Left ventricle myocardium superior (tissue), 1 donor: ENCODE data around the gene CRACR2B. TPM values are rescaled to one million over a fixed set of nuclear protein-coding genes. Genes with fewer than 3 reads are reported as not detected.
A peak's percentile ranks its signal among the peaks of the same experiment; 100 is the strongest.

Source experiments
- ATAC-seq: fragments of 200-7000 bp; cut with Tn5 transposase; one replicate; pipeline ENCODE4 v1.9.1; 2020; ENCODE audit warnings: mild to moderate bottlenecking, moderate library complexity
- DNase-seq: peaks from one replicate; pipeline ENCODE4 v3.0.0-alpha.2; 2020
- intact Hi-C: fragments of 100-400 bp; cut with micrococcal nuclease; formaldehyde crosslinking; loops from one replicate; pipeline ENCODE4 v1.11.0; 2022
- total RNA-seq: library from RNA; stranded (reverse); fragmentation: NEBNext Ultra II Directional; extraction: Animal tissue kit (Norgen Biotek cat#: 25700); gene quantifications from one replicate; pipeline ENCODE4 v1.2.1, GENCODE V29; 2021
- donor health status: DM: no; HTN: yes; CAD: no; lungs with severe emphysema.

CRACR2B gene
- total RNA-seq, 1 donor from 2014 or later: 31.0 TPM

- intact Hi-C loops: no loop called here
- ATAC-seq: no peak
- DNase-seq: no peak
Observed at GRCh38 chr11:860234-861104, 32.8 kb downstream of the CRACR2B start.

DNA sequence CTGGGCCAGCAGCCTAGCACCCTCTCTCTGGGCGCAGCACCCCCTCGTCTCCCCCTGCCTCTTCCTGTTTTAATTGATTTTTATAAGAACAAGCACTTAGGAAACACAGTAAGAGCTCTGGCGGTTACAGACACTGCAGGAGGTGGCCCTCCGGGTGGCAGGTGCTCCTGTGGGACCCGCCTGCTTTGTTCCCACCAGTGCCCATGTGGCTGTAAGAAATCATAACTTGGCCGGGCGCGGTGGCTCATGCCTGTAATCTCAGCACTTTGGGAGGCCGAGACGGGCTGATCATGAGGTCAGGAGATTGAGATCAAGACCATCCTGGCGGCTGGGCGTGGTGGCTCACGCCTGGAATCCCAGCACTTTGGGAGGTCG, 33.4 kb downstream of the CRACR2B start:
- no peak for DNase-seq
- ATAC-seq: no peak
- intact Hi-C loops: no loop called here

GRCh38 chr11:862081-862661, 34.5 kb downstream of the CRACR2B start:
- DNase-seq (peak; percentile 69), ATAC-seq (no peak)
- intact Hi-C loops: no loop called here

DNA sequence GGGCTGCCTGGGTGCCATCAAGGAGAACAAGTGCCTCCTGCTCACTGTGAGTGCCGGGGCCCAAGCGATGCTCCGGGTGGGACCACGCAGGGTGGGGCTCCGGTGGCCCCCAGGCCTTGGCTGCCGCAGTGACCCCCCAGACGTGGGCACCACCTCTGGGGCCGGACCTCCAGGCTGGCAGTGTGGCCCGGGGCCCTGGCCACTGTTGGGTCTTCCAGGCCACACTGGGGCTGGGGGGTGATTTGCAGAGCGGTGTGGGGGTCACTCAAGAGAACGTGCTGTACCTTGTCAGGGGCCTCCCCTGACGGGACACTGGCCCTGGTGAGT, 34.9 kb downstream of the CRACR2B start:
- no peak for DNase-seq
- intact Hi-C loops: no loop called here
- no peak for ATAC-seq

- ATAC-seq: no peak
- intact Hi-C loops: no loop called here
- no peak for DNase-seq
Observed at GRCh38 chr11:863023-863909, 35.5 kb downstream of the CRACR2B start.

GRCh38 chr11:863910-864827, 36.5 kb downstream of the CRACR2B start:
- no peak for DNase-seq
- no peak for ATAC-seq
- intact Hi-C loops: no loop called here

DNA sequence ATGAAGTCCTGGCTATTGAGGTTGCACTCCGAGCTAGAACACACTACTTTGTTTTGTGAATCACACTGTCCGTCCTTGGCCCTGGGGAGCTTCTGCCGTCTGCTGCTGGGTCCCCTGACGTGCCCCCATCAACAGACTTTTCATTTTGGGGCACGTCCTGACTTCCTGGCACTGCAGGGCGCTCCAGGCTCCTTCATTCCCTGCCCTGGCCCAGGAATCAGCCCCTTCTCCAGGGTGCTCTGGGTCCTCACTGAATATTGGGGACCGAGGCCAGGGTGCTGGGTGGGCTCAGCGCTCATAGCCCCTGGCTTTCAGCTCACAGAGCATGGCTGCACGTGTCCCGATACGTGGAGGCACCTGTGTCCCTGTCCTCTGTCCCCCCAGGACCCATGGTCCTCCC, 37.2 kb downstream of the CRACR2B start:
- no peak for ATAC-seq
- intact Hi-C loops: no loop called here

DNA sequence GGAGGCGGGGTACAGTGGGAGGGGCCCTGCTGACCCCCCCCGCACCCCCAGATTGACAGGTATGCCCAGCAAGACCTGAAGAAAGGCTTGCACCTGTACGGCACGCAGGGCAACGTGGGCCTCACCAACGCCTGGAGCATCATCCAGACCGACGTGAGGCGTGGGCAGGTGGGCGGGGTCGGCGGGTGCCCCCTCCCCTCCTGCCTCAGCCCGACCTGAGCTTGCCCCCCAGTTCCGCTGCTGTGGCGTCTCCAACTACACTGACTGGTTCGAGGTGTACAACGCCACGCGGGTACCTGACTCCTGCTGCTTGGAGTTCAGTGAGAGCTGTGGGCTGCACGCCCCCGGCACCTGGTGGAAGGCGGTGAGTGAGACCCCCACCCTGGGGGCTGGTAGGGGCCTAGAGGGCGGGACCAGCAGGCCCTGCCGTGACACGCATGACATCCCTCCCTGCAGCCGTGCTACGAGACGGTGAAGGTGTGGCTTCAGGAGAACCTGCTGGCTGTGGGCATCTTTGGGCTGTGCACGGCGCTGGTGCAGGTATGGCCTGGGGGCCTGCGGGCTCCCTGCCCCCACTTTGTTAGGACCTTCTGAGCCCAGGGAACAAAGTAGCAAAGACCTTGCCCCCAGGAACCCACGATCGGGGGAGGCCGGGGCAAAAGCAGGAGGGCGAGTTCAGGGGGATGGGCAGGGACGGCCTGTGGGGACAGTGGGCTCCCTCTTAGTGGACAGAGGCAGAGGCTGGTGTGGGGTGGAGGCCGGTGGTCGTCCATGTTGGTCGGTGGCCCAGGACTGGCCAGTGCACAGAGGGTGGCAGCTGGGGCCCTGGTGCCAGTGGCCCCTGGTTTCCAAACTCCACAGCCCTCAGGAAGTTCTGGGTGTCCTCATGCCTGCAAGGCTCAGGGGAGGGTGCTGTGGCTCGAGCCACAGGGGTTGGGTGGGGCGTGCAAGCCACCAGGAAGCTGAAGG, 38.0 kb downstream of the CRACR2B start:
- ATAC-seq: no peak
- intact Hi-C loops: no loop called here
- no peak for DNase-seq

More for the DNA sequence above, 37.2 kb downstream of the CRACR2B start:
- no peak for DNase-seq

- ATAC-seq (no peak), DNase-seq (no peak)
- intact Hi-C loops: no loop called here
Observed at GRCh38 chr11:866481-866880, 38.8 kb downstream of the CRACR2B start.

DNA sequence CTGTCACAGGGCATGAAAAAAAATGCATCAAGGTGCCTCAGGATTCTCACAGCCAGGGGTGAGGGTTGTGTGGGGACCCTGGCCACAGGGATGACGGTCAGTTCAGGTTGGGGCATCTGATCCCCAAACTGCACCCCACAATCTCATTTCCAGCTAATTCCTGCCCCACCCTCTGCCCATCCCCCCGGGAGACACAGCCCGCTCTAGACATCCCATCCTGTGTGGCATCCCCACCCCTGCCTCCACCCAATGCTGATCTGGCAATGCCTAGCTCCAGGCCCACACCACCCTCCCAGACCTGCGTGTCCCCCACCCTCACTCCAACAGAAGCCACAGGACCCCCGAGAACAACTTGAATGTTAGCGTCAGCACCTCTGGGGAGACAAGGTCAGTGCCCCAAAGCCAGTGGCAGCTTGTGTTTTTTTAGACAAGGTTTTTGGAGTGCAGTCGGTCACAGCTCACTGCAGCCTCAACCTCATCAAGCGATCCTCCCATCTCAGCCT, 40.2 kb downstream of the CRACR2B start:
- no peak for ATAC-seq
- DNase-seq: no peak
- intact Hi-C loops: no loop called here

DNA sequence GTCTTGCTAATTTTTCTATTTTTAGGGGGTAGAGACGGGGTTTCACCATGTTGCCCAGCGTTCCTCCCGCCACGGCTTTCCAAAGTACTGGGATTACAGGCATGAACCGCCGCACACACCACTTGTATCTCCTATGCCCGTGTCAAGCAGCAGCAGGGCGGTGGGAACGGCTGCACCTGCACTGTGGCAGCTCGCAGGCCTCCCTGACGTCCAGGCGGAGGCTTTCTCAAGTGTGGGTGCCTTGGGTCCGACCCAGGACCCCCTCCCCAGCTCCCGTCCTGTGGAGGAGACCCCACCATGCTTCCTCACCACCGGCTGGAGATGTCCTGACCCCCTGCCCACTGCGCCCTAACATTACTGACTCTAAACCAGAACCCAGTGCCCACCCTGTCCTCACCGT, 40.7 kb downstream of the CRACR2B start:
- ATAC-seq (no peak), DNase-seq (no peak)
- intact Hi-C loops: no loop called here

DNA sequence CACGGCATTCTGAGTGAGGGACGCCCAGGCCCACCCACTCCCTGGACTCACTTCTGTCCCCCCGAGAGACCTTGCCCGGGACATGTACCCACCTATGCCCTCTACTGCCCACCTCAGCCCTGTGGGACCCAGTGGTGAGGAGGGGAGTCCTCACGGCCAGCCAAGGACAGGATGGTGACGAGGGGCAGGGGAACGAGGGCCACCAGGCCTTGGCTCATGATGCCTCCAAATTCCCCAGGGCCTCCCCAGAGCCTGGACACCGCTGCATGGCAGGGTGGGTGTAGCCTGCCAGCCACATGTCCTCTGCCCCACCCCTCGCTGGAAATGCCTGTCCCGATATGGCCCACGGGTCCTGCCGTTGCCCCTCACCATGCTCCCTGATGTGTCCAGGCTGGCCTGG, 41.1 kb downstream of the CRACR2B start:
- intact Hi-C loops: no loop called here
- no peak for DNase-seq
- ATAC-seq: no peak

DNA sequence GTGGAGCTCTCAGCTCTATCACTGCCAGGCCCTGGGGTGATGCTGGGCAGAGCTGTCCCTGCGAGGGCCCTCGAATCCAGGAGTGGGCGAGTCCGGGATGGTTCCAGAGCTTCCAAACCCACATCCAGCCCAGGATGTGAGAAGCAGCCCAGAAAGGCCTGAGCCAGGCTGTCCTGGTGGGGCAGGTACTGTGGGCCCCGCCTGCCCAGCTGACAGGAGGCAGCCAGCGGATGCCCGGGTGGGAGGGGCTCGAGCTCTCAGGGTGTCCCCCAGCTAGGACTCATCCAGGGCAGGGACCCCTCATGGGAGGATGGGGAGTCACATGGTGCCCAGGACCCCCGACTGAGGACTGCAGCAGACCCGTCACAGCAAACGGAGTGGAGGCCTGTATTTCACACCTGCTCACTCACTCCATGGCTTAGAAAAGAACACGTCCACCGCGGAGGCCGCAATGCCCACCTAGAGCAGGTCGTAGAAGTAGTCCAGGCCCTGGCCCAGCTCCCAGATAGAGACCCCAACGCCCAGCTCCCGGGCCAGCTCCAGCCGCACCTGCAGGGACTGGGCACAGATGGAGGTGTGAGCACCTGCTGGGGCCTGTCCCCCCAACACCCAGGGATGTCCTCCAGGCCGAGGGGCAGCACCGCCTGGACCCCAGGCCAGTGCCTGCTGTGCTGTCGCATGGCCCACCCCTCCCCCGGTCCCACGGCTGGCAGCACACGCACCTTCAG, 41.8 kb downstream of the CRACR2B start:
- no peak for ATAC-seq
- intact Hi-C loops: no loop called here
- DNase-seq: no peak

DNA sequence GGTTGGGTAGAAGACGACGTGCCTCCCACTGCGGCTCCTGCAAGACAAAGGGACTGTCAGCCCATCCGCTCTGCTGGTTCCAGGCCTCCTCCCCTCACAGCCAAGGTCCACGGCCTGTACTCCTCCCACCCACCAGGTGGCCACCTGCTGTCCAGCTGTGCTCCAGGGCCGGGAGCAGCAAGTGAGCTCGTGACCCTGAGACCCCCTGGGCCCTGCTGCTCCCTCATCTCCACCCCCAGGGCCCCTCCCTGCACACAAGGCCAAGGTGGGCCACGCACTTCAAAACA, 42.4 kb downstream of the CRACR2B start:
- DNase-seq (no peak), ATAC-seq (no peak)
- intact Hi-C loops: no loop called here

DNA sequence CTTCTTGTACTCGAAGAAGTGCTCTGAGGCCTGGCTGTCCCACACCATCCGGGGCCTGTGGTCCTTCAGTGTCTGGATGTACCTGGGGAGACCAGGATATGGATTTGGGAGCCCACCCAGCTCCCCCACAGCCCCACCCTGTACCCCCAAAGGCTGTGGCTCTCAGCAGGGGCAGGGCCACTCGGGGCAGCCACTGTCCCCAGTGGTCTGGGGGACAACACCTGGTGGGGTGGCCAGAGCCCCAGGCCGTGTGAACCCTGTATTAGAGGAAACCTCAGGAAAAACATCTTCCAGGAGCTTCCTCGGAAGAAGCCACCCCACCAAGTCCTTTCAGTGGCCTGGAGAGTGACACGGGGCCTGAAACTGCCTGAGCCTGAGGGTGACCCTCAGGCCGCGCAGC, 42.7 kb downstream of the CRACR2B start:
- no peak for ATAC-seq
- DNase-seq: no peak
- intact Hi-C loops: no loop called here

DNA sequence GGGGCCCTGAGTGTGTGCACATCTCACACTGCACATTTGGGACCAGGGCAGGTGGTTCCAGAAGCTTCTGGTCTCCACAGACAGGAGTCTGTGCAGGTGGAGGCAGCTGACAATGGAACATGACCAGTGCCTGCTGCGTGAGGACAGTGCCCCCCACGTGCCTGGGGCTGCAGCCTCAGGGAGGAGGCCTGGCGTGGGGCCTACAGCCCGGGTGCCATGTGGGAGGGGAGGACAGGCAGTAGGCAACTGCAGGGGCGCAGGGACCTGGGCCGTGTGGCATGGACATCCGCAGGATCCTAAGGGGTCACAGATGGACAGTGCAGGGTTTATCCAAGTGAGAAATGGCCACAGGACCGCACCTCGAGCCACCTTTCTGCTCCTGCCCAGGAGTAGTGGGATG, 43.8 kb downstream of the CRACR2B start:
- DNase-seq (no peak), ATAC-seq (no peak)
- intact Hi-C loops: no loop called here

GRCh38 chr11:872799-873198, 45.1 kb downstream of the CRACR2B start:
- DNase-seq (no peak), ATAC-seq (no peak)
- intact Hi-C loops: no loop called here

DNA sequence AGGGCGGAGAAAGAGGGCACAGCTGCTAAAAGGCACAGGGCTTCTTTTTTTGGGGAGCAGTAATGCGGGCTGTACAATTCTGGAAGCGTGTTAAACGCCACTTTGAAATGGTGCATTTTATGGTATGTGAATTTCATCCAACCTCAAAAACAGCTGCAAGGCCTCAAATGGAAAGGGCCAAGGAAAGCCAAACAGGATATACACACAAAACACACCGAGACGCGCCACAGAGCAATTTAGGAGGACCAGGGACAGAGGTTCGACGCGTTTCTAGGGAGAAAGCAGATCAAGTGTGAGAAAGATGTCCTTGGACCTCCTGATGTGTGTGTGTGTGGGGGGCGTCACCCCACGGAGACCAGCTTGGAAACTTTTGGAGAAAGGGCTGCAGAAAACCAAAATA, 46.0 kb downstream of the CRACR2B start:
- ATAC-seq: no peak
- intact Hi-C loops: no loop called here
- no peak for DNase-seq
